HepG2 (cell line): Measurements from ENCODE around the gene THSD4. TPM values are rescaled to one million over a fixed set of nuclear protein-coding genes. Genes with fewer than 3 reads are reported as not detected.

ENCODE experiments used
- BCL6 ChIP-seq: IDR thresholded peaks from 2 replicates; pipeline ENCODE4 v1.6.1; 2016; ENCODE audit warnings: missing genetic modification reagents, missing compliant biosample characterization
- FOXO1 ChIP-seq: sonication (generic); formaldehyde crosslinking; IDR thresholded peaks from 2 replicates; pipeline ENCODE4 v1.4.0; 2020; ENCODE audit warnings: missing genetic modification reagents
- IRF1 ChIP-seq: sonication (generic); formaldehyde crosslinking; IDR thresholded peaks from 2 replicates; pipeline ENCODE4 v1.4.0; 2020; ENCODE audit warnings: low read depth, mild to moderate bottlenecking, missing genetic modification reagents
- NFYB ChIP-seq: sonication (generic); formaldehyde crosslinking; IDR thresholded peaks from 2 replicates; pipeline ENCODE4 v1.4.0; 2020; ENCODE audit warnings: missing genetic modification reagents
- NR1H2 ChIP-seq: sonication (generic); formaldehyde crosslinking; IDR thresholded peaks from 2 replicates; pipeline ENCODE4 v1.8.1; 2022; ENCODE audit warnings: low read depth, missing genetic modification reagents, borderline replicate concordance
- SMAD1 ChIP-seq: sonication (generic); formaldehyde crosslinking; IDR thresholded peaks from 2 replicates; pipeline ENCODE4 v1.4.0; 2020; ENCODE audit warnings: missing genetic modification reagents, low read depth, mild to moderate bottlenecking, borderline replicate concordance
- SOX5 ChIP-seq: IDR thresholded peaks from 2 replicates; pipeline ENCODE4 v1.6.1; 2016; ENCODE audit warnings: borderline replicate concordance
- TFDP1 ChIP-seq: IDR thresholded peaks from 2 replicates; pipeline ENCODE4 v1.6.1; 2016; ENCODE audit warnings: missing compliant biosample characterization, missing genetic modification reagents, borderline replicate concordance
- THAP7 ChIP-seq: sonication (generic); formaldehyde crosslinking; IDR thresholded peaks from 2 replicates; pipeline ENCODE4 v1.8.1; 2023; ENCODE audit warnings: mild to moderate bottlenecking, missing genetic modification reagents
- ZNF24 ChIP-seq: fragments of 450-650 bp; IDR thresholded peaks from 2 replicates; pipeline ENCODE4 v1.6.1; 2017; ENCODE audit warnings: antibody characterized with exemption, mild to moderate bottlenecking
- ZNF318 ChIP-seq: sonication (generic); formaldehyde crosslinking; IDR thresholded peaks from 2 replicates; pipeline ENCODE4 v1.4.0; 2020; ENCODE audit warnings: mild to moderate bottlenecking, missing genetic modification reagents
- ZNF563 ChIP-seq: sonication (generic); formaldehyde crosslinking; IDR thresholded peaks from 2 replicates; pipeline ENCODE4 v1.8.0; 2022; ENCODE audit warnings: mild to moderate bottlenecking, moderate library complexity, missing genetic modification reagents
- ZNF569 ChIP-seq: sonication (generic); formaldehyde crosslinking; IDR thresholded peaks from 2 replicates; pipeline ENCODE4 v1.5.0; 2020; ENCODE audit warnings: mild to moderate bottlenecking, missing genetic modification reagents, moderate library complexity, borderline replicate concordance
- ZNF639 ChIP-seq: conservative IDR thresholded peaks from 2 replicates; pipeline ENCODE4 v1.6.1; 2018; ENCODE audit warnings: missing genetic modification reagents
- polyA plus RNA-seq, 8 experiments: library from polyadenylated mRNA; depleted of rRNA in 3 of 8; stranded (reverse) in 7 of 8; unstranded in 1 of 8; fragments of >200 nt; fragmentation: Illumina TruSeq in 4 of 8; extraction: Trizol in 4 of 8; gene quantifications; 2 replicates each; pipeline versions ENCODE4 v1.2.1 to v1.2.3, GENCODE V29; 2011 to 2016; ENCODE audit warnings: low read depth in 4 of 8, missing spikeins in 1 of 8, mixed read lengths in 1 of 8; ENCODE audit not compliant: insufficient read depth in 1 of 8
- total RNA-seq, 5 experiments: library from RNA; depleted of rRNA; stranded (reverse); fragments of >200 nt; fragmentation: Illumina TruSeq; extraction: Trizol; gene quantifications; 2 replicates each; pipeline ENCODE4 v1.2.3, GENCODE V29; 2016; ENCODE audit warnings: low read depth in 1 of 5

THSD4 gene
- total and polyA plus RNA-seq, 2 of the 13 experiments (the other 11 are each of a cell fraction or from before 2014, with no cell fraction given), result 0.07 to 0.21 TPM

- TF ChIP-seq ZNF318 (no peak), ZNF639 (CRISPR knock-in tag) (no peak), SOX5 (CRISPR knock-in tag) (peak; percentile 2; the same call in 1 of the 2 replicates), NR1H2 (CRISPR knock-in tag) (no peak), BCL6 (peak; percentile 49; the same call in 1 of the 2 replicates), FOXO1 (CRISPR knock-in tag) (no peak), NFYB (no peak), ZNF24 (no peak), SMAD1 (CRISPR knock-in tag) (no peak), ZNF563 (CRISPR knock-in tag) (no peak), ZNF569 (no peak), THAP7 (no peak), TFDP1 (CRISPR knock-in tag) (no peak), IRF1 (CRISPR knock-in tag) (no peak)
Measured at GRCh38 chr15:71658827-71659729, 543.8 kb downstream of the THSD4 start (continued).
